H1 (cell line): ENCODE results near the gene ARHGEF28. TPM values are rescaled to one million over a fixed set of nuclear protein-coding genes. Genes with fewer than 3 reads are reported as not detected.

Experiments used
- CTCF ChIA-PET: fragments of 300-600 bp; sonication (Branson Sonifier 250); formaldehyde crosslinking; loops from one replicate; lab custom pipeline; 2021; ENCODE audit not compliant: partially characterized antibody; lab: Charles Lee
- POLR2A ChIA-PET: fragments of 300-600 bp; sonication (Branson Sonifier 250); formaldehyde crosslinking; loops from one replicate; lab custom pipeline; 2021; ENCODE audit warnings: inconsistent platforms; ENCODE audit not compliant: partially characterized antibody; lab: Charles Lee
- DNase-seq, 2 experiments: peaks; one replicate each; pipeline versions ENCODE4 v3.0.0 to v3.0.0-alpha.2; 2010 to 2022; ENCODE audit warnings: low spot score in 2 of 2, low read depth in 1 of 2, mixed read lengths in 1 of 2
- FAIRE-seq: peaks from 2 replicates; lab custom pipeline; 2011; peaks lifted over from hg19 to GRCh38; lab: Jason Lieb, UNC
- H2AFZ ChIP-seq: 2 replicates; pipeline ENCODE4 v1.8.1; 2012; ENCODE audit warnings: low read length, inconsistent platforms
- H2AK5ac ChIP-seq: 2 replicates; pipeline ENCODE4 v1.6.1; 2013; ENCODE audit warnings: low read depth, low read length
- H2BK120ac ChIP-seq: replicated peaks from 2 replicates; pipeline ENCODE3; 2013; ENCODE audit warnings: low read depth, low read length, inconsistent platforms
- H2BK12ac ChIP-seq: 2 replicates; pipeline ENCODE4 v1.6.1; 2013; ENCODE audit warnings: low read depth, low read length
- H2BK15ac ChIP-seq: 2 replicates; pipeline ENCODE4 v1.6.1; 2013; ENCODE audit warnings: low read length
- H2BK20ac ChIP-seq: 2 replicates; pipeline ENCODE4 v1.6.1; 2013; ENCODE audit warnings: low read length
- H2BK5ac ChIP-seq: 2 replicates; pipeline ENCODE4 v1.6.1; 2013; ENCODE audit warnings: low read depth, low read length
- H3K14ac ChIP-seq: 2 replicates; pipeline ENCODE4 v1.6.1; 2013; ENCODE audit warnings: inconsistent platforms; ENCODE audit not compliant: insufficient read length
- H3K18ac ChIP-seq: 2 replicates; pipeline ENCODE4 v1.6.1; 2013; ENCODE audit warnings: low read length; ENCODE audit errors: extremely low read depth
- H3K23ac ChIP-seq: 2 replicates; pipeline ENCODE4 v1.6.1; 2013; ENCODE audit warnings: inconsistent platforms; ENCODE audit not compliant: insufficient read length
- H3K23me2 ChIP-seq: 2 replicates; pipeline ENCODE4 v1.6.1; 2013; ENCODE audit warnings: low read depth, low read length
- H3K27ac ChIP-seq: 2 replicates; pipeline ENCODE4 v1.6.1; 2011; ENCODE audit warnings: low read depth, low read length, inconsistent platforms
- H3K27me3 ChIP-seq, 4 experiments: replicated peaks in 1 of 4; 1 replicate in 1 of 4; 2 replicates in 3 of 4; pipeline versions ENCODE4 v1.6.1 to v1.8.1; 2011 to 2013; ENCODE audit warnings: low read length in 3 of 4, mild to moderate bottlenecking in 3 of 4, inconsistent platforms in 2 of 4, mixed read lengths in 2 of 4, moderate library complexity in 1 of 4; ENCODE audit not compliant: control insufficient read depth in 3 of 4, insufficient read depth in 3 of 4; ENCODE audit errors: extremely low read depth in 1 of 4
- H3K36me3 ChIP-seq, 4 experiments: 2 replicates each; pipeline versions ENCODE4 v1.6.1 to v1.8.1; 2011 to 2013; ENCODE audit warnings: mild to moderate bottlenecking in 4 of 4, low read length in 3 of 4, moderate library complexity in 2 of 4, control low read depth in 1 of 4, inconsistent platforms in 1 of 4; ENCODE audit not compliant: insufficient read depth in 4 of 4, control insufficient read depth in 2 of 4
- H3K4ac ChIP-seq: replicated peaks from 2 replicates; pipeline ENCODE3; 2013; ENCODE audit warnings: low read length, low read depth, mixed read lengths, inconsistent platforms; ENCODE audit not compliant: insufficient read length
- H3K4me1 ChIP-seq, 4 experiments: replicated peaks in 1 of 4; 1 replicate in 1 of 4; 2 replicates in 3 of 4; pipeline versions ENCODE4 v1.6.1 to v1.8.1; 2011 to 2013; ENCODE audit warnings: low read length in 3 of 4, inconsistent platforms in 2 of 4, mixed read lengths in 1 of 4; ENCODE audit not compliant: insufficient read depth in 4 of 4, control insufficient read depth in 3 of 4
- H3K4me2 ChIP-seq, 2 experiments: 2 replicates each; pipeline versions ENCODE4 v1.6.1 to v1.8.1; 2011 to 2013; ENCODE audit warnings: low read depth in 2 of 2, low read length in 2 of 2, control low read depth in 1 of 2, inconsistent platforms in 1 of 2, mild to moderate bottlenecking in 1 of 2; ENCODE audit not compliant: insufficient read depth in 1 of 2
- H3K4me3 ChIP-seq, 4 experiments: fragments of 200-600, 300-600 bp in 1 of 4; sonication (generic), shearing (Covaris generic), sonication (Bioruptor Twin) in 1 of 4; 2 replicates each; pipeline versions ENCODE4 v1.5.1 to v1.8.1; 2011 to 2016; ENCODE audit warnings: low read length in 4 of 4, low read depth in 3 of 4, control low read depth in 2 of 4, inconsistent platforms in 2 of 4, mild to moderate bottlenecking in 2 of 4, mixed read lengths in 1 of 4, moderate library complexity in 1 of 4; ENCODE audit not compliant: insufficient read depth in 2 of 4; ENCODE audit errors: extremely low read depth in 1 of 4
- H3K56ac ChIP-seq: replicated peaks from 2 replicates; pipeline ENCODE3; 2013; ENCODE audit warnings: low read depth, mild to moderate bottlenecking, mixed read lengths, low read length, inconsistent platforms; ENCODE audit not compliant: insufficient read length
- H3K79me1 ChIP-seq: 2 replicates; pipeline ENCODE4 v1.6.1; 2013; ENCODE audit warnings: low read depth, low read length, control low read depth
- H3K79me2 ChIP-seq, 2 experiments: 2 replicates each; pipeline versions ENCODE4 v1.6.1 to v1.8.1; 2012 to 2013; ENCODE audit warnings: low read length in 2 of 2, mild to moderate bottlenecking in 2 of 2, inconsistent platforms in 1 of 2; ENCODE audit not compliant: insufficient read depth in 2 of 2, control insufficient read depth in 1 of 2
- H3K9ac ChIP-seq, 4 experiments: replicated peaks in 1 of 4; 1 replicate in 1 of 4; 2 replicates in 3 of 4; pipeline versions ENCODE4 v1.6.1 to v1.8.1; 2011 to 2013; ENCODE audit warnings: low read depth in 3 of 4, low read length in 3 of 4, control low read depth in 2 of 4, mild to moderate bottlenecking in 2 of 4, moderate library complexity in 2 of 4, inconsistent platforms in 1 of 4; ENCODE audit errors: extremely low read depth in 1 of 4
- H3K9me3 ChIP-seq, 2 experiments: 2 replicates each; pipeline versions ENCODE4 v1.6.1 to v1.8.1; 2012 to 2013; ENCODE audit warnings: mild to moderate bottlenecking in 2 of 2, moderate library complexity in 2 of 2, control low read depth in 1 of 2, inconsistent platforms in 1 of 2, low read depth in 1 of 2, low read length in 1 of 2, mixed read lengths in 1 of 2; ENCODE audit not compliant: insufficient read depth in 2 of 2
- H4K20me1 ChIP-seq, 2 experiments: replicated peaks in 1 of 2; 2 replicates each; pipeline versions ENCODE3 to v1.8.1; 2011 to 2013; ENCODE audit warnings: inconsistent platforms in 2 of 2, low read length in 2 of 2, mild to moderate bottlenecking in 1 of 2; ENCODE audit not compliant: insufficient read depth in 2 of 2, control insufficient read depth in 1 of 2
- H4K5ac ChIP-seq: 2 replicates; pipeline ENCODE4 v1.6.1; 2013; ENCODE audit warnings: low read length, low read depth, mixed read lengths, inconsistent platforms; ENCODE audit not compliant: insufficient read length
- H4K8ac ChIP-seq: 2 replicates; pipeline ENCODE4 v1.8.0; 2013; ENCODE audit warnings: mild to moderate bottlenecking, moderate library complexity, low read length, inconsistent platforms; ENCODE audit not compliant: insufficient read depth; ENCODE audit errors: extremely low read depth
- H4K91ac ChIP-seq: replicated peaks from 2 replicates; pipeline ENCODE3; 2013; ENCODE audit warnings: low read length, mixed read lengths, inconsistent platforms; ENCODE audit not compliant: insufficient read length
- ASH2L ChIP-seq: fragments of 200-600, 300-600 bp; sonication (generic); IDR thresholded peaks from one replicate; pipeline ENCODE4 v1.7.1; 2017; ENCODE audit warnings: low read length
- HDAC6 ChIP-seq: IDR thresholded peaks from one replicate; pipeline ENCODE4 v1.7.1; 2012; ENCODE audit warnings: low read depth, mild to moderate bottlenecking, inconsistent platforms, low read length, moderate library complexity
- JUN ChIP-seq: IDR thresholded peaks from 2 replicates; pipeline ENCODE4 v1.6.1; 2011; ENCODE audit warnings: low read depth, mild to moderate bottlenecking, improper control_type of control experiment, low read length
- KDM1A ChIP-seq: fragments of 200-600, 300-600 bp; sonication (generic); IDR thresholded peaks from 2 replicates; pipeline ENCODE4 v1.7.1; 2016; ENCODE audit warnings: mild to moderate bottlenecking, low read length, borderline replicate concordance
- KDM4A ChIP-seq: IDR thresholded peaks from one replicate; pipeline ENCODE4 v1.7.1; 2012; ENCODE audit warnings: low read depth, mild to moderate bottlenecking, moderate library complexity, low read length, inconsistent platforms; ENCODE audit not compliant: severe bottlenecking
- POLR2A ChIP-seq, 2 experiments: IDR thresholded peaks; 1 replicate in 1 of 2; 2 replicates in 1 of 2; pipeline ENCODE4 v1.6.1; 2011; ENCODE audit warnings: low read depth in 2 of 2, low read length in 2 of 2, mild to moderate bottlenecking in 2 of 2; ENCODE audit errors: control extremely low read depth in 1 of 2
- POU5F1 ChIP-seq: IDR thresholded peaks from 2 replicates; pipeline ENCODE4 v1.6.1; 2011; ENCODE audit warnings: low read depth, mild to moderate bottlenecking, low read length, moderate library complexity
- SIN3A ChIP-seq, 2 experiments: IDR thresholded peaks in 1 of 2; conservative IDR thresholded peaks in 1 of 2; 2 replicates each; pipeline ENCODE4 v1.6.1; 2011 to 2012; ENCODE audit warnings: low read length in 2 of 2, improper control_type of control experiment in 1 of 2, low read depth in 1 of 2, mild to moderate bottlenecking in 1 of 2
- SP1 ChIP-seq: IDR thresholded peaks from 2 replicates; pipeline ENCODE4 v1.6.1; 2011; ENCODE audit warnings: low read depth, low read length
- SP2 ChIP-seq: IDR thresholded peaks from 2 replicates; pipeline ENCODE4 v1.6.1; 2012; ENCODE audit warnings: mild to moderate bottlenecking, low read length, inconsistent platforms
- WGBS, 2 experiments: shearing (Covaris generic) in 1 of 2; methylation state at CpG; one replicate each; pipeline versions ENCODE4 v1.1.6 to v1.1.7; 2013 to 2015; ENCODE audit warnings: low lambda C conversion rate in 2 of 2, mixed read lengths in 2 of 2, inconsistent platforms in 1 of 2, low coverage in 1 of 2, missing lambda C conversion rate in 1 of 2; ENCODE audit not compliant: insufficient replicate concordance in 2 of 2, insufficient coverage in 1 of 2, insufficient read length in 1 of 2; ENCODE audit errors: extremely low coverage in 1 of 2, missing lambda C conversion rate in 1 of 2; 5-methylcytosine and 5-hydroxymethylcytosine counted together
- polyA plus RNA-seq, 7 experiments: library from polyadenylated mRNA; depleted of rRNA in 3 of 7; stranded (reverse) in 5 of 7; unstranded in 2 of 7; fragments of >200 nt in 5 of 7; fragments of 200-250 nt in 2 of 7; gene quantifications; 1 replicate in 5 of 7; 2 replicates in 1 of 7; 4 replicates in 1 of 7; pipeline versions ENCODE4 v1.2.1 to v1.2.3, GENCODE V29; 2011 to 2013; ENCODE audit warnings: missing spikeins in 2 of 7, mixed read lengths in 2 of 7
- total RNA-seq: library from RNA; stranded (reverse); fragmentation: NEBNext Ultra II Directional; extraction: Animal tissue kit (Norgen Biotek cat#: 25700); gene quantifications from 2 replicates; pipeline ENCODE4 v1.2.1, GENCODE V29; 2021
- TF ChIP-seq, protein P1 (sequence below): IDR thresholded peaks from 2 replicates; pipeline ENCODE4 v1.6.1; 2012; ENCODE audit warnings: inconsistent platforms
- TF ChIP-seq, protein P2 (sequence below): IDR thresholded peaks from 2 replicates; pipeline ENCODE4 v1.6.1; 2011; ENCODE audit warnings: low read length, improper control_type of control experiment

Gene ARHGEF28
- total and polyA plus RNA-seq, 2 of the 8 experiments (the other 6 are each of a cell fraction or from before 2014, with no cell fraction given) = 0.33 to 1.0 TPM

DNA sequence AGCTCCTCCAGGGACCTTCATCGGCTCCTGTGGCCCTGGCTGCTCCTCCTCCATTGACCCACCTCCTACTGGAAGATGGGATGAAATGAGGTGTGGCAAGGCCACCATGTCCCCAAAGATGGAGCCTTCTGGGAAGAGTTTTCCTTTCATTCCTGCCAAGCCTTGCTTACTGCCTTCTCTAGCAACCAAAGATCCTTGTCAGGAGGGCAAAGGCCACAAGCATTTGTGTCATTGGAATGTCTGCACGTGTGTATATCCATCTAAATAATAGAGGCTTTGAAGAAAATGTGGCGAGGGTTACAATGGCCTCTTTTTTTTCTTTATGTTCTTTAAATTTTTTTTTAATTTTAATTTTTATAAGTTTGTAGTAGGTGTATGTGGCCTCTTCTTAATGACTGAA is 313.6 kb downstream of the ARHGEF28 start:
- Histone ChIP-seq H3K4me1 (no peaks in the 10 kb centered on the region), H4K91ac (no peak overlapping the region), H2BK20ac (no peak overlapping the region), H3K4me2 (no peak overlapping the region), H4K8ac (no peak overlapping the region), H3K9ac (no peak overlapping the region), H3K27ac (no peak overlapping the region; the same call in 1 of the 2 replicates), H2BK15ac (no peak overlapping the region), H3K79me2 (no peaks in the 10 kb centered on the region), H2AFZ (no peak overlapping the region), H3K4me3 (no peak overlapping the region), H3K23me2 (no peaks in the 10 kb centered on the region; the same call in 1 of the 2 replicates), H3K23ac (no peak overlapping the region), H2BK12ac (no peak overlapping the region), H3K27me3 (no peaks in the 10 kb centered on the region), H2BK120ac (no peak overlapping the region), H3K56ac (no peak overlapping the region), H3K14ac (no peak overlapping the region), H3K18ac (no peak overlapping the region), H4K20me1 (no peaks in the 10 kb centered on the region), H3K4ac (no peak overlapping the region), H3K79me1 (no peaks in the 10 kb centered on the region), H2AK5ac (no peak overlapping the region), H3K9me3 (peaks cover 0 to 3% of the 10 kb centered on the region in 2 experiments; a peak in 1 of 4 replicates), H3K36me3 (no peaks in the 10 kb centered on the region), H4K5ac (no peak overlapping the region), H2BK5ac (no peak overlapping the region)
- CTCF ChIA-PET = interaction anchor here (1.8 kb wide), 1 partner anchor 24 kb away, joined by 4 read pairs; no protein-coding TSS in a partner anchor
- POLR2A ChIA-PET = no interaction called here
- DNase-seq (no peak), FAIRE-seq (no peak)
- TF ChIP-seq SP2 (no peak), HDAC6 (no peak), SIN3A (conservative IDR thresholded peaks at IDR 0.05 in 1 of 2, IDR thresholded peaks at IDR 0.05 in 1 of 2; ENCODE audit: low read depth in 1 of 2, low read length in 2 of 2) (no peak), ASH2L (no peak), SP1 (no peak), KDM1A (no peak), KDM4A (no peak), POU5F1 (no peak), POLR2A (IDR thresholded peaks at IDR 0.05; ENCODE audit: control extremely low read depth in 1 of 2, low read depth in 2 of 2, low read length in 2 of 2) (no peak), JUN (no peak)
- TF ChIP-seq, protein P1, sequence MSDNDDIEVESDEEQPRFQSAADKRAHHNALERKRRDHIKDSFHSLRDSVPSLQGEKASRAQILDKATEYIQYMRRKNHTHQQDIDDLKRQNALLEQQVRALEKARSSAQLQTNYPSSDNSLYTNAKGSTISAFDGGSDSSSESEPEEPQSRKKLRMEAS = no peak
- TF ChIP-seq, protein P2, sequence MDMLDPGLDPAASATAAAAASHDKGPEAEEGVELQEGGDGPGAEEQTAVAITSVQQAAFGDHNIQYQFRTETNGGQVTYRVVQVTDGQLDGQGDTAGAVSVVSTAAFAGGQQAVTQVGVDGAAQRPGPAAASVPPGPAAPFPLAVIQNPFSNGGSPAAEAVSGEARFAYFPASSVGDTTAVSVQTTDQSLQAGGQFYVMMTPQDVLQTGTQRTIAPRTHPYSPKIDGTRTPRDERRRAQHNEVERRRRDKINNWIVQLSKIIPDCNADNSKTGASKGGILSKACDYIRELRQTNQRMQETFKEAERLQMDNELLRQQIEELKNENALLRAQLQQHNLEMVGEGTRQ = no peak
- WGBS, 2 experiments = 90% methylated on average over 3 of the region's 3 CpGs; no CpG with 5 or more reads in 1 of the 2 experiments
